GM12801 (cell line): ENCODE measurements around the gene ZNF714.

ENCODE experiments used
- CTCF ChIP-seq: IDR thresholded peaks from one replicate; pipeline ENCODE4 v1.5.1; 2011; ENCODE audit warnings: control low read depth; ENCODE audit not compliant: insufficient read length; ENCODE audit errors: extremely low read depth

The ZNF714 gene

DNA sequence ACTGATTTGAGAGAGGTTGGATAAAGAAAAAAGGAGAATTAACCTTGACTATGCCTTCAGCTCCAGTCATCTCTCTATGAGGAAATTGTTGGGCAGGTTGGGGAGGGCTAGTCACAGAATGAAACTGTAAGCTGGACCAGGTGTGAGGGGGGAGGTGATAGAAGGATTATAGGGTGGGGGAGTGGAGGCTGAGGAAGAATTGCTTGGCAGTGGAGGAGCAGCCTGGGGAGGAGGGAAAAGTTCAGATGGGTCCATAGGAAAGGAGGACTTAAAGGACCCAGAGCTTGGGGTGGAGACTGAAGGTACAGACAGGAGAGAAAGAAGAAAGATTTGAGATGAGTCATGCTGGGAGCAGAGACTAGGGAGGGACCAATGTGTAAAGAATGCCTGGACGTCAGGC is 51.6 kb downstream of the ZNF714 start:
- TF ChIP-seq CTCF = no peak

DNA sequence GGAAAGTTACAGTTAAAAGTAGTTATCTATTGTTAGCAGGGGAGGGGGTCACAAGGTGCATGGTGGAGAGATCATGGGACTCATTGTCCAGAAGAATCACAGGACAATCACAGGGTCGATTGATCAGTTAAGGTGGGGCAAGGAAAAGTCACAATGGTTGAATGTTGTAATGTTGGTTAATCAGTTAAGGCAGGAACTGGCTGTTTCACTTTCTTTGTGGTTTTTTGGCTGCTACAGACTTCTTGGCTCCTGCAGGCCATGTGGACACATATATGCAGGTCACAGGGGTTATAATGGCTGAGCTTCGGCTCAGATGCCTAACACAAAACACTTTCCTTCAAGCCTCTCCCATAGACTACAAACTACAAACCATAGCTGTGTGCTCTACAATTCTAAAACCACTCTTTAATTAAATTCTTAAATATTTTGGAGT is 52.9 kb downstream of the ZNF714 start:
- TF ChIP-seq CTCF = no peak

DNA sequence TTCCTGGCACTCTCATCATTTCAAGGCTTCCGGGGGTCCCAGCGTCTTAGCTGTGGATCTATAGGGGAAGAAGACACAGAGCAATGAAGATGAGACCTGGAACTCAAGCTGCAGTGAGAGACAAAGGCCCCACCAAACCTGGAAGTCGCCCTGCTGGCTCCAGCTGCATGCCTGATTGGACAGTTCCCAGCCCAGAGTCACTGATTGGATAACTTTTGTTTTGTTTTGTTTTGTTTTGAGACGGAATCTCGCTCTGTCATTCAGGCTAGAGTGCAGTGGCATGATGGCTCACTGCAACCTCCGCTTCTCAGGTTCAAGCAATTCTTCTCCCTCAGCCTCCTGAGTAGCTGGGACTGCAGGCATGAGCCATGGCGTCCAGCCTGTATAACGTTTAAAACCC is 53.4 kb downstream of the ZNF714 start:
- no peak for TF ChIP-seq CTCF

- no peak for TF ChIP-seq CTCF
Measured at GRCh38 chr19:21138130-21138529, 56.1 kb downstream of the ZNF714 start.

DNA sequence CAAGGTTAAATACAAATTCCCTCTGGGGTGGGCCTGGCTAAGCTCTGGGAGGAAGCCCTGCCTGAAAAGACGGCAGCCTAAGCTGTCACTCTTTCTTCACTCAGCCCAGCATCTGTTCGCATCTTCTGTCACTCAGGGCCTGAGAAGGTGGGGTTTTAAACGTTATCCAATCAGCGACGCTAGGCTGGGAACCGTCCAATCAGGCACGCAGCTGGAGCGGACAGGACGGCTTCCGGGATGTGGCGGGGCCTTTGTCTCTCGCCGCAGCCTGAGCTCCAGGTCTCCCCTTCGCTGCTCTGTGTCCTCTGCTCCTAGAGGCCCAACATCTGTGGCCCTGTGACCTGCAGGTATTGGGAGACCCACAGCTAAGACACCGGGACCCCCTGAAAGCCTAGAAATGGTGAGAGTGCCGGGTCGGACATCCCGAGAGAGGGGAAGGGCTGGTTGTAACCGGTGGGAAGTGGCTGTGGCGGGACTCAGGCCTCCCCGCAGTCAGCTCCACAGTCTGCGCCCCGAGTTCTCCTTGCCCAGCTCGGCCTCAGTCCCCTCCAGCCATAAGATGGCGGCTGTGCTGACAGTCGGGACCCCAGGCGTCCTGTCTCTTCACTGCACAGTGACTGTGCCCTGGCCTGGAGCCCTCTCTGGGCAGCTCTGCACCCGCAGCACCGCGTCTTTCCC is 59.9 kb downstream of the ZNF714 start, which contains the start of gene ZNF431:
Gene ZNF431 (plus strand): TSS at position 254 of the 678 bp plus-strand sequence. CDS start 144 bp downstream, at position 398.
- no peak for TF ChIP-seq CTCF

GRCh38 chr19:21143428-21143827 is 61.4 kb downstream of the ZNF714 start:
- no peak for TF ChIP-seq CTCF

GRCh38 chr19:21143854-21144253 is 61.9 kb downstream of the ZNF714 start:
- TF ChIP-seq CTCF = no peak
